NT2/D1 (cell line): ENCODE results near the gene COL5A3.

ENCODE experiments used
- YY1 ChIP-seq: IDR thresholded peaks from 2 replicates; pipeline ENCODE4 v1.6.1; 2011; ENCODE audit not compliant: insufficient read length, insufficient read depth
- ZNF274 ChIP-seq: IDR thresholded peaks from 2 replicates; pipeline ENCODE4 v1.6.1; 2011; ENCODE audit warnings: mild to moderate bottlenecking, low read depth, low read length

GRCh38 chr19:9910625-9911024 lies 99.7 kb downstream of the COL5A3 start:
- TF ChIP-seq ZNF274 (no peak), YY1 (no peak)
